HepG2 (cell line): ENCODE measurements around the gene STKLD1. TPM values are rescaled to one million over a fixed set of nuclear protein-coding genes. Genes with fewer than 3 reads are reported as not detected.

Experiments
- ATAC-seq: fragments of 200-7000 bp; cut with Tn5 transposase; 3 replicates; pipeline ENCODE4 v1.9.1; 2020; ENCODE audit warnings: mild to moderate bottlenecking, moderate library complexity
- BruUV-seq: library from RNA; stranded (reverse); fragments of 400-500 nt; replicated peaks from 2 replicates; lab custom pipeline; 2021; lab: Mats Ljungman, UMichigan
- CTCF ChIA-PET: fragments of 300-600 bp; formaldehyde crosslinking; extraction: SDS; loops from one replicate; lab custom pipeline; 2021; ENCODE audit warnings: low total read pairs, inconsistent platforms, low intra/inter-chr PET ratio; lab: Yijun Ruan, JAX
- POLR2A ChIA-PET: fragments of 350-600 bp; sonication (Branson Sonifier 250); formaldehyde crosslinking; loops from one replicate; lab custom pipeline; 2020; ENCODE audit warnings: antibody characterized with exemption, inconsistent platforms; lab: Yijun Ruan, JAX
- DNase-seq: peaks from one replicate; pipeline ENCODE4 v3.0.0-alpha.2; 2015; ENCODE audit warnings: low spot score
- FAIRE-seq: peaks from 3 replicates; lab custom pipeline; 2011; peaks lifted over from hg19 to GRCh38; lab: Jason Lieb, UNC
- H2AFZ ChIP-seq: one replicate; pipeline ENCODE4 v1.6.1; 2011; ENCODE audit warnings: low read length, inconsistent platforms
- H3K27ac ChIP-seq: fragments of 300-600 bp; 3 replicates; pipeline ENCODE4 v1.8.0; 2011; ENCODE audit warnings: mixed run types, mild to moderate bottlenecking, mixed read lengths, low read length, inconsistent platforms; ENCODE audit not compliant: insufficient read depth; ENCODE audit errors: extremely low read length
- H3K27me3 ChIP-seq, 2 experiments: fragments of 200-600 bp in 1 of 2; 2 replicates in 1 of 2; 3 replicates in 1 of 2; pipeline versions ENCODE4 v1.6.0 to v1.8.0; 2011; ENCODE audit warnings: low read length in 2 of 2, mild to moderate bottlenecking in 2 of 2, moderate library complexity in 2 of 2, inconsistent platforms in 1 of 2; ENCODE audit not compliant: insufficient read depth in 2 of 2, control insufficient read depth in 1 of 2
- H3K36me3 ChIP-seq, 2 experiments: fragments of 200-600 bp in 1 of 2; replicated peaks in 1 of 2; 2 replicates in 1 of 2; 3 replicates in 1 of 2; pipeline versions ENCODE4 v1.5.1 to v1.8.0; 2011; ENCODE audit warnings: low read length in 2 of 2, inconsistent platforms in 1 of 2; ENCODE audit not compliant: insufficient read depth in 2 of 2, control insufficient read depth in 1 of 2
- H3K4me1 ChIP-seq: 2 replicates; pipeline ENCODE4 v1.5.1; 2012; ENCODE audit warnings: low read length, inconsistent platforms; ENCODE audit not compliant: insufficient read depth
- H3K4me2 ChIP-seq: 2 replicates; pipeline ENCODE4 v1.6.0; 2011; ENCODE audit warnings: low read depth, low read length, inconsistent platforms
- H3K4me3 ChIP-seq, 3 experiments: fragments of 200-600 bp in 1 of 3; sonication (generic), shearing (Covaris generic) in 1 of 3; replicated peaks in 1 of 3; 2 replicates each; pipeline ENCODE4 v1.5.1; 2011 to 2016; ENCODE audit warnings: low read length in 3 of 3, inconsistent platforms in 2 of 3, low read depth in 2 of 3, mild to moderate bottlenecking in 2 of 3, control low read depth in 1 of 3, mixed read lengths in 1 of 3; ENCODE audit not compliant: insufficient read depth in 1 of 3
- H3K79me2 ChIP-seq: one replicate; pipeline ENCODE4 v1.6.1; 2011; ENCODE audit warnings: low read length, inconsistent platforms; ENCODE audit not compliant: insufficient read depth
- H3K9ac ChIP-seq: 2 replicates; pipeline ENCODE4 v1.6.0; 2011; ENCODE audit warnings: mild to moderate bottlenecking, low read depth, low read length, inconsistent platforms; ENCODE audit not compliant: insufficient read depth
- H3K9me3 ChIP-seq: 2 replicates; pipeline ENCODE4 v1.5.1; 2012; ENCODE audit warnings: mild to moderate bottlenecking, low read length
- H4K20me1 ChIP-seq: 2 replicates; pipeline ENCODE4 v1.6.0; 2011; ENCODE audit warnings: inconsistent platforms, mild to moderate bottlenecking, low read length, moderate library complexity; ENCODE audit not compliant: insufficient read depth
- ADNP ChIP-seq: sonication (generic); formaldehyde crosslinking; IDR thresholded peaks from 2 replicates; pipeline ENCODE4 v1.4.0; 2020; ENCODE audit warnings: missing genetic modification reagents
- MTF1 ChIP-seq: sonication (generic); formaldehyde crosslinking; IDR thresholded peaks from 2 replicates; pipeline ENCODE4 v1.5.0; 2020; ENCODE audit warnings: missing genetic modification reagents
- MXD4 ChIP-seq: IDR thresholded peaks from 2 replicates; pipeline ENCODE4 v1.6.1; 2016; ENCODE audit warnings: mild to moderate bottlenecking, missing biosample characterization, missing genetic modification reagents
- NFE2L2 ChIP-seq: fragments of 150-350 bp; IDR thresholded peaks from 2 replicates; pipeline ENCODE4 v1.6.1; 2014; ENCODE audit warnings: low read length
- NRL ChIP-seq: sonication (generic); formaldehyde crosslinking; IDR thresholded peaks from 2 replicates; pipeline ENCODE4 v1.5.0; 2020; ENCODE audit warnings: missing genetic modification reagents, mild to moderate bottlenecking, moderate library complexity, borderline replicate concordance
- SYNCRIP ChIP-seq: fragments of 200-400 bp; formaldehyde crosslinking; IDR thresholded peaks from 2 replicates; pipeline ENCODE4 v1.6.1; 2018; ENCODE audit warnings: mild to moderate bottlenecking, low read depth, low read length; ENCODE audit not compliant: insufficient read depth
- ZNF329 ChIP-seq: sonication (generic); formaldehyde crosslinking; IDR thresholded peaks from 2 replicates; pipeline ENCODE4 v1.9.0; 2021; ENCODE audit warnings: low read depth, mild to moderate bottlenecking, missing genetic modification reagents
- ZNF607 ChIP-seq: sonication (generic); formaldehyde crosslinking; IDR thresholded peaks from 2 replicates; pipeline ENCODE4 v1.5.1; 2020; ENCODE audit warnings: missing genetic modification reagents, mild to moderate bottlenecking, borderline replicate concordance
- ZNF768 ChIP-seq: sonication (generic); formaldehyde crosslinking; IDR thresholded peaks from 2 replicates; pipeline ENCODE4 v1.4.0; 2020; ENCODE audit warnings: missing genetic modification reagents
- ZNF773 ChIP-seq: sonication (generic); formaldehyde crosslinking; IDR thresholded peaks from 2 replicates; pipeline ENCODE4 v1.4.0; 2020; ENCODE audit warnings: missing genetic modification reagents, borderline replicate concordance
- ZNF777 ChIP-seq: sonication (generic); formaldehyde crosslinking; IDR thresholded peaks from 2 replicates; pipeline ENCODE4 v1.4.0; 2020; ENCODE audit warnings: missing genetic modification reagents
- WGBS: methylation state at CpG from one replicate; pipeline ENCODE4 v1.1.6; 2017; ENCODE audit warnings: low lambda C conversion rate; 5-methylcytosine and 5-hydroxymethylcytosine counted together
- in situ Hi-C: cut with HindIII; loops from 2 replicates; pipeline ENCODE4 v1.10.0; 2017; ENCODE audit warnings: low pct_unique_long_range_greater_than_20kb; ENCODE audit not compliant: extremely low pct_ligation_motif_present
- intact Hi-C: fragments of 100-400 bp; cut with micrococcal nuclease; formaldehyde crosslinking; loops from one replicate; pipeline ENCODE4 v1.10.0; 2022; ENCODE audit not compliant: unreplicated experiment
- polyA plus RNA-seq, 8 experiments: library from polyadenylated mRNA; depleted of rRNA in 3 of 8; stranded (reverse) in 7 of 8; unstranded in 1 of 8; fragments of >200 nt; fragmentation: Illumina TruSeq in 4 of 8; extraction: Trizol in 4 of 8; gene quantifications; 2 replicates each; pipeline versions ENCODE4 v1.2.1 to v1.2.3, GENCODE V29; 2011 to 2016; ENCODE audit warnings: low read depth in 4 of 8, missing spikeins in 1 of 8, mixed read lengths in 1 of 8; ENCODE audit not compliant: insufficient read depth in 1 of 8
- total RNA-seq, 5 experiments: library from RNA; depleted of rRNA; stranded (reverse); fragments of >200 nt; fragmentation: Illumina TruSeq; extraction: Trizol; gene quantifications; 2 replicates each; pipeline ENCODE4 v1.2.3, GENCODE V29; 2016; ENCODE audit warnings: low read depth in 1 of 5
- TF ChIP-seq, protein P1 (sequence below): IDR thresholded peaks from 2 replicates; pipeline ENCODE4 v1.6.1; 2018; ENCODE audit warnings: missing genetic modification reagents
- TF ChIP-seq, protein P2 (sequence below): sonication (generic); formaldehyde crosslinking; IDR thresholded peaks from 2 replicates; pipeline ENCODE4 v1.5.1; 2020; ENCODE audit warnings: mild to moderate bottlenecking, missing genetic modification reagents, moderate library complexity
- TF ChIP-seq, protein P3 (sequence below): sonication (generic); formaldehyde crosslinking; IDR thresholded peaks from 2 replicates; pipeline ENCODE4 v1.9.0; 2022; ENCODE audit warnings: low read depth, missing genetic modification reagents
- TF ChIP-seq, protein P4 (sequence below): sonication (generic); formaldehyde crosslinking; conservative IDR thresholded peaks from 2 replicates; pipeline ENCODE4 v1.4.0; 2020; ENCODE audit warnings: missing genetic modification reagents

STKLD1 gene
- total and polyA plus RNA-seq, 2 of the 13 experiments (the other 11 are each of a cell fraction or from before 2014, with no cell fraction given) = 1.5 to 2.2 TPM

DNA sequence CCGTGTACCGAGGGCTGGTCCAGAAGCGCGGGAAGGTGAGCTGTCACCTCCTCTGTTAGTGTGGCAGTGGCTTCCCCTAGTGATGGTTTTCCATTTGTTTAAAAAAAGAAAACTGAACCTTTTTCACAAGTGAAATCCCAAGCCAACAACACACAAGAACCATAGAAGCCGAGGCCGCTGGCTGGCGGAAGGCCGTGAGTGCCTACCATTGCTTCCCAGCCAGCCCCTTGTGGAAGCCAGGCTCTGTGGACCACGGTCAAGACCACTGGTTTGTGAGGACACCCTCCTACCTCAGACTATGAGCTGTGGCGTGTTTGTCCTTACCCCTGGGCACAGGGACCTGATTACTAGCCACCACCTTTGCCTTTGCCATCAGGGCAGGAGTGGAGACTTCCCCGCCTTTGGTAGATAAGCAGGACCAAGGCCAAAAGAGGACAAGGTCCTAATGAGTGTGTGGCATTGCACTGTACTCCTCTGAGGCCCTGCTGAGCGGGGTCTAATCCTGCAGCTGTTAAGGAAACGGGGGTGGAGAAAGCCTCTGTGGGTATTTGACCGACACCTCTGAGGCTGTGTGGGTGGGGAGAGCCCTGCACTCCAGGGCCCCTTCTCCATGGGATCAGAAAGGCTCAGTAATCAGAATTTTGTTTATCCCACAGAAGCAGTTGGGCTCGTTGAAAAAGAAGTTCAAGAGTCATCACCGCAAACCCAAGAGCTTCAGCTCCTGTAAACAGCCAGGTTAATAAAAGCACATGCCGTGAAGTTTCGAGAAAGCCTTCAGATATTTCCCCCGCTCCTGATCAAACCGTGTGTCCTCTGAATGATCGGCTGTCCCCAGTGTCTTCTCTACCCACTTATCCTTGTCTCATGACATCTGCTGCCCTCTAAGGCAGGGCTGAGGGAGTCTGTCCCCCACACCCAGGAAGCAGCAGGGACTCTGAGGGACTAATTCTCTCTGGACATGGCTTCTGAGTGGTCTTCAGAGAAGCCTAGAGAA lies 15.5 kb upstream of the STKLD1 start:
- intact Hi-C loops (loop anchor here (1.0 kb wide), 1 partner anchor 44 kb away; no protein-coding TSS in a partner anchor), in situ Hi-C loops (no loop called here)
- H2AFZ ChIP-seq = no peak overlapping the region
- peaks cover 15% of the 10 kb centered on the region for H3K79me2 ChIP-seq
- H3K27ac ChIP-seq = peak overlapping the region; percentile 50
- H3K27me3 ChIP-seq = no peaks in the 10 kb centered on the region; a peak in 1 of 5 replicates
- CTCF ChIA-PET = interaction anchor here (0.8 to 1.9 kb wide), 2 partner anchors 34 to 61 kb away, joined by 3 to 6 read pairs; partner anchors contain the start of gene ADAMTS13
- no peak overlapping the region for H3K4me3 ChIP-seq
- H4K20me1 ChIP-seq = peaks cover 44% of the 10 kb centered on the region
- no peak overlapping the region for H3K4me2 ChIP-seq
- peaks cover 18 to 68% of the 10 kb centered on the region in 2 experiments; a peak in 4 of 5 replicates for H3K36me3 ChIP-seq
- POLR2A ChIA-PET = interaction anchor here (0.9 to 2.2 kb wide), 4 partner anchors 11 to 34 kb away, joined by 3 to 6 read pairs (median 4); partner anchors contain the start of genes MED22 and RPL7A
- no peaks in the 10 kb centered on the region for H3K9me3 ChIP-seq
- FAIRE-seq (peak; percentile 57), DNase-seq (no peak), ATAC-seq (peak; percentile 5)
- H3K4me1 ChIP-seq = peaks cover 51% of the 10 kb centered on the region
- WGBS = 82% methylated on average over 18 of the region's 21 CpGs
- BruUV-seq = no TSS peak
- no peak overlapping the region for H3K9ac ChIP-seq
- TF ChIP-seq MTF1 (CRISPR knock-in tag) (no peak), ZNF777 (CRISPR knock-in tag) (no peak), ZNF607 (no peak), ZNF773 (CRISPR knock-in tag) (no peak), ZNF768 (no peak), NRL (CRISPR knock-in tag) (no peak), NFE2L2 (no peak), ADNP (no peak), SYNCRIP (no peak), ZNF329 (no peak), MXD4 (CRISPR knock-in tag) (no peak)
- TF ChIP-seq, protein P1, sequence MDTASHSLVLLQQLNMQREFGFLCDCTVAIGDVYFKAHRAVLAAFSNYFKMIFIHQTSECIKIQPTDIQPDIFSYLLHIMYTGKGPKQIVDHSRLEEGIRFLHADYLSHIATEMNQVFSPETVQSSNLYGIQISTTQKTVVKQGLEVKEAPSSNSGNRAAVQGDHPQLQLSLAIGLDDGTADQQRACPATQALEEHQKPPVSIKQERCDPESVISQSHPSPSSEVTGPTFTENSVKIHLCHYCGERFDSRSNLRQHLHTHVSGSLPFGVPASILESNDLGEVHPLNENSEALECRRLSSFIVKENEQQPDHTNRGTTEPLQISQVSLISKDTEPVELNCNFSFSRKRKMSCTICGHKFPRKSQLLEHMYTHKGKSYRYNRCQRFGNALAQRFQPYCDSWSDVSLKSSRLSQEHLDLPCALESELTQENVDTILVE (CRISPR knock-in tag) = no peak
- TF ChIP-seq, protein P2, sequence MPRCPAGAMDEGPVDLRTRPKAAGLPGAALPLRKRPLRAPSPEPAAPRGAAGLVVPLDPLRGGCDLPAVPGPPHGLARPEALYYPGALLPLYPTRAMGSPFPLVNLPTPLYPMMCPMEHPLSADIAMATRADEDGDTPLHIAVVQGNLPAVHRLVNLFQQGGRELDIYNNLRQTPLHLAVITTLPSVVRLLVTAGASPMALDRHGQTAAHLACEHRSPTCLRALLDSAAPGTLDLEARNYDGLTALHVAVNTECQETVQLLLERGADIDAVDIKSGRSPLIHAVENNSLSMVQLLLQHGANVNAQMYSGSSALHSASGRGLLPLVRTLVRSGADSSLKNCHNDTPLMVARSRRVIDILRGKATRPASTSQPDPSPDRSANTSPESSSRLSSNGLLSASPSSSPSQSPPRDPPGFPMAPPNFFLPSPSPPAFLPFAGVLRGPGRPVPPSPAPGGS = 0 out of 2 replicates have a peak, but pooled peaks have one; percentile 32
- TF ChIP-seq, protein P3, sequence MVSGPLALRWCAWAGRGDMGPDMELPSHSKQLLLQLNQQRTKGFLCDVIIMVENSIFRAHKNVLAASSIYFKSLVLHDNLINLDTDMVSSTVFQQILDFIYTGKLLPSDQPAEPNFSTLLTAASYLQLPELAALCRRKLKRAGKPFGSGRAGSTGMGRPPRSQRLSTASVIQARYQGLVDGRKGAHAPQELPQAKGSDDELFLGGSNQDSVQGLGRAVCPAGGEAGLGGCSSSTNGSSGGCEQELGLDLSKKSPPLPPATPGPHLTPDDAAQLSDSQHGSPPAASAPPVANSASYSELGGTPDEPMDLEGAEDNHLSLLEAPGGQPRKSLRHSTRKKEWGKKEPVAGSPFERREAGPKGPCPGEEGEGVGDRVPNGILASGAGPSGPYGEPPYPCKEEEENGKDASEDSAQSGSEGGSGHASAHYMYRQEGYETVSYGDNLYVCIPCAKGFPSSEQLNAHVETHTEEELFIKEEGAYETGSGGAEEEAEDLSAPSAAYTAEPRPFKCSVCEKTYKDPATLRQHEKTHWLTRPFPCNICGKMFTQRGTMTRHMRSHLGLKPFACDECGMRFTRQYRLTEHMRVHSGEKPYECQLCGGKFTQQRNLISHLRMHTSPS (CRISPR knock-in tag) = 0 out of 2 replicates have a peak, but pooled peaks have one; percentile 28
- TF ChIP-seq, protein P4, sequence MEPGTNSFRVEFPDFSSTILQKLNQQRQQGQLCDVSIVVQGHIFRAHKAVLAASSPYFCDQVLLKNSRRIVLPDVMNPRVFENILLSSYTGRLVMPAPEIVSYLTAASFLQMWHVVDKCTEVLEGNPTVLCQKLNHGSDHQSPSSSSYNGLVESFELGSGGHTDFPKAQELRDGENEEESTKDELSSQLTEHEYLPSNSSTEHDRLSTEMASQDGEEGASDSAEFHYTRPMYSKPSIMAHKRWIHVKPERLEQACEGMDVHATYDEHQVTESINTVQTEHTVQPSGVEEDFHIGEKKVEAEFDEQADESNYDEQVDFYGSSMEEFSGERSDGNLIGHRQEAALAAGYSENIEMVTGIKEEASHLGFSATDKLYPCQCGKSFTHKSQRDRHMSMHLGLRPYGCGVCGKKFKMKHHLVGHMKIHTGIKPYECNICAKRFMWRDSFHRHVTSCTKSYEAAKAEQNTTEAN (CRISPR knock-in tag) = no peak
